HCT116 (cell line): ENCODE results near the gene LPAR5. TPM values are rescaled to one million over a fixed set of nuclear protein-coding genes. Genes with fewer than 3 reads are reported as not detected.

Source experiments
- ATAC-seq: fragments of 200-7000 bp; cut with Tn5 transposase; 2 replicates; pipeline ENCODE4 v1.9.1; 2020; ENCODE audit warnings: mild to moderate bottlenecking, moderate library complexity
- BruUV-seq: library from RNA; stranded (reverse); fragments of 400-500 nt; replicated peaks from 2 replicates; lab custom pipeline; 2021; lab: Mats Ljungman, UMichigan
- CTCF ChIA-PET: fragments of 300-600 bp; sonication (Branson Sonifier 250); formaldehyde crosslinking; loops from one replicate; lab custom pipeline; 2021; ENCODE audit warnings: antibody characterized with exemption; lab: Charles Lee
- POLR2A ChIA-PET: fragments of 300-600, 350-600 bp; sonication (Branson Sonifier 250); formaldehyde crosslinking; loops from one replicate; lab custom pipeline; 2021; ENCODE audit warnings: antibody characterized with exemption; lab: Charles Lee
- RAD21 ChIA-PET, 2 experiments: fragments of 300-600 bp; sonication (Branson Sonifier 250); formaldehyde crosslinking; loops; one replicate each; lab custom pipeline; 2023; ENCODE audit warnings: low total read pairs in 2 of 2; ENCODE audit not compliant: uncharacterized antibody in 2 of 2, unreplicated experiment in 2 of 2, low non-redundant PET in 1 of 2; lab: Charles Lee
- DNase-seq: peaks from one replicate; pipeline ENCODE4 v3.0.0-alpha.2; 2010; ENCODE audit warnings: low read depth, low spot score
- H2AFZ ChIP-seq: fragments of 200-600 bp; shearing (Covaris generic), sonication (generic); 2 replicates; pipeline ENCODE4 v1.6.1; 2017; ENCODE audit warnings: low read depth, mixed run types, mixed read lengths, antibody characterized with exemption, low read length; ENCODE audit not compliant: poor library complexity, severe bottlenecking
- H3K27ac ChIP-seq: 2 replicates; pipeline ENCODE4 v1.5.1; 2012; ENCODE audit warnings: low read depth, low read length
- H3K27me3 ChIP-seq: fragments of 200-600 bp; sonication (generic); 2 replicates; pipeline ENCODE4 v1.6.1; 2016; ENCODE audit warnings: mixed run types, low read length, mixed read lengths; ENCODE audit not compliant: insufficient read depth
- H3K36me3 ChIP-seq, 2 experiments: fragments of 200-500 bp in 1 of 2; fragments of 200-600 bp in 1 of 2; sonication (Bioruptor generic) in 1 of 2; sonication (generic) in 1 of 2; 2 replicates each; pipeline versions ENCODE4 v1.5.1 to v1.6.1; 2014 to 2016; ENCODE audit warnings: low read length in 2 of 2, inconsistent platforms in 1 of 2, mixed read lengths in 1 of 2, mixed run types in 1 of 2; ENCODE audit not compliant: insufficient read depth in 2 of 2, control insufficient read depth in 1 of 2
- H3K4me1 ChIP-seq, 2 experiments: fragments of 200-600 bp in 1 of 2; sonication (generic) in 1 of 2; 2 replicates each; pipeline versions ENCODE4 v1.5.1 to v1.6.1; 2012 to 2017; ENCODE audit warnings: low read length in 2 of 2, inconsistent platforms in 1 of 2, mild to moderate bottlenecking in 1 of 2, mixed read lengths in 1 of 2, mixed run types in 1 of 2, moderate library complexity in 1 of 2; ENCODE audit not compliant: insufficient read depth in 2 of 2, control insufficient read depth in 1 of 2
- H3K4me2 ChIP-seq: fragments of 200-600 bp; sonication (generic); 2 replicates; pipeline ENCODE4 v1.6.1; 2017; ENCODE audit warnings: mixed run types, low read length, mixed read lengths
- H3K4me3 ChIP-seq, 2 experiments: fragments of 200-600 bp in 1 of 2; sonication (generic) in 1 of 2; replicated peaks in 1 of 2; 2 replicates each; pipeline ENCODE4 v1.5.1; 2011 to 2016; ENCODE audit warnings: low read length in 2 of 2, control low read depth in 1 of 2, low read depth in 1 of 2, mild to moderate bottlenecking in 1 of 2, mixed read lengths in 1 of 2, mixed run types in 1 of 2
- H3K79me2 ChIP-seq: fragments of 200-600 bp; sonication (generic); 2 replicates; pipeline ENCODE4 v1.6.1; 2017; ENCODE audit warnings: mild to moderate bottlenecking, mixed run types, low read length, moderate library complexity, mixed read lengths; ENCODE audit not compliant: insufficient read depth
- H3K9ac ChIP-seq: fragments of 200-600 bp; sonication (generic); 2 replicates; pipeline ENCODE4 v1.6.1; 2016; ENCODE audit warnings: low read length, mixed read lengths
- H3K9me2 ChIP-seq: fragments of 200-600 bp; sonication (generic), shearing (Covaris generic); 2 replicates; pipeline ENCODE4 v1.6.1; 2017; ENCODE audit warnings: mixed run types, mild to moderate bottlenecking, moderate library complexity; ENCODE audit not compliant: insufficient read depth
- H3K9me3 ChIP-seq, 2 experiments: fragments of 200-500 bp in 1 of 2; fragments of 200-600 bp in 1 of 2; sonication (Bioruptor generic) in 1 of 2; sonication (generic) in 1 of 2; 2 replicates each; pipeline ENCODE4 v1.6.1; 2014 to 2017; ENCODE audit warnings: low read length in 2 of 2, mixed read lengths in 2 of 2, inconsistent platforms in 1 of 2, low read depth in 1 of 2, mild to moderate bottlenecking in 1 of 2, mixed run types in 1 of 2, moderate library complexity in 1 of 2; ENCODE audit not compliant: control insufficient read depth in 1 of 2, insufficient read depth in 1 of 2
- H4K20me1 ChIP-seq: fragments of 200-600 bp; sonication (generic), shearing (Covaris generic); 2 replicates; pipeline ENCODE4 v1.6.1; 2017; ENCODE audit warnings: mixed run types, mild to moderate bottlenecking, moderate library complexity; ENCODE audit not compliant: insufficient read depth
- EGR1 ChIP-seq: IDR thresholded peaks from 2 replicates; pipeline ENCODE4 v1.6.1; 2012; ENCODE audit warnings: low read depth
- EZH2 ChIP-seq: fragments of 200-600 bp; sonication (generic); IDR thresholded peaks from 2 replicates; pipeline ENCODE4 v1.6.1; 2017; ENCODE audit warnings: antibody characterized with exemption, mixed run types
- EZH2phosphoT487 ChIP-seq: fragments of 200-600 bp; IDR thresholded peaks from 2 replicates; pipeline ENCODE4 v1.6.1; 2018; ENCODE audit warnings: antibody characterized with exemption, borderline replicate concordance
- JUND ChIP-seq: IDR thresholded peaks from 2 replicates; pipeline ENCODE4 v1.6.1; 2012
- POLR2A ChIP-seq: IDR thresholded peaks from 2 replicates; pipeline ENCODE4 v1.7.0; 2011; ENCODE audit warnings: borderline replicate concordance; ENCODE audit not compliant: insufficient read depth, insufficient read length; ENCODE audit errors: extremely low read depth
- POLR2AphosphoS5 ChIP-seq: IDR thresholded peaks from 2 replicates; pipeline ENCODE4 v1.6.1; 2011; ENCODE audit warnings: mild to moderate bottlenecking, low read depth, low read length, moderate library complexity
- RAD21 ChIP-seq: IDR thresholded peaks from 2 replicates; pipeline ENCODE4 v1.6.1; 2012; ENCODE audit warnings: low read depth, mild to moderate bottlenecking
- SP1 ChIP-seq: IDR thresholded peaks from 2 replicates; pipeline ENCODE4 v1.6.1; 2012; ENCODE audit warnings: low read depth
- SRF ChIP-seq: IDR thresholded peaks from 2 replicates; pipeline ENCODE4 v1.6.1; 2012; ENCODE audit warnings: low read depth
- YY1 ChIP-seq: IDR thresholded peaks from 2 replicates; pipeline ENCODE4 v1.6.1; 2011; ENCODE audit warnings: low read length, low read depth, moderate library complexity, mild to moderate bottlenecking; ENCODE audit not compliant: insufficient replicate concordance; ENCODE audit errors: extremely low read depth
- ZFX ChIP-seq: fragments of 450-650 bp; IDR thresholded peaks from 2 replicates; pipeline ENCODE4 v1.6.1; 2017
- ZNF274 ChIP-seq: fragments of 200-500 bp; sonication (Bioruptor generic); IDR thresholded peaks from 2 replicates; pipeline ENCODE4 v1.6.1; 2014; ENCODE audit warnings: mild to moderate bottlenecking, low read depth, low read length, inconsistent platforms
- intact Hi-C: fragments of 100-400 bp; cut with micrococcal nuclease; formaldehyde crosslinking; loops from 2 replicates; pipeline ENCODE4 v1.10.0; 2022
- total RNA-seq: library from RNA; stranded (reverse); gene quantifications from one replicate; pipeline ENCODE4 v1.2.1, GENCODE V29; 2021; ENCODE audit not compliant: unreplicated experiment
- TF ChIP-seq, protein P1 (sequence below), 3 experiments: fragments of 200-600 bp in 1 of 3; sonication (generic) in 1 of 3; IDR thresholded peaks in 2 of 3; conservative IDR thresholded peaks in 1 of 3; 2 replicates each; pipeline ENCODE4 v1.5.1; 2012 to 2017; ENCODE audit warnings: low read depth in 2 of 3, low read length in 2 of 3, antibody characterized with exemption in 1 of 3, borderline replicate concordance in 1 of 3, control low read depth in 1 of 3, mild to moderate bottlenecking in 1 of 3, mixed read lengths in 1 of 3, mixed run types in 1 of 3, moderate library complexity in 1 of 3; ENCODE audit not compliant: insufficient read depth in 1 of 3
- TF ChIP-seq, protein P2 (sequence below): IDR thresholded peaks from 2 replicates; pipeline ENCODE4 v1.6.1; 2011; ENCODE audit warnings: mild to moderate bottlenecking, low read length, moderate library complexity; ENCODE audit not compliant: insufficient replicate concordance; ENCODE audit errors: extremely low read depth

LPAR5 gene
- total RNA-seq, 1 experiment from 2014 or later = 5.2 TPM

DNA sequence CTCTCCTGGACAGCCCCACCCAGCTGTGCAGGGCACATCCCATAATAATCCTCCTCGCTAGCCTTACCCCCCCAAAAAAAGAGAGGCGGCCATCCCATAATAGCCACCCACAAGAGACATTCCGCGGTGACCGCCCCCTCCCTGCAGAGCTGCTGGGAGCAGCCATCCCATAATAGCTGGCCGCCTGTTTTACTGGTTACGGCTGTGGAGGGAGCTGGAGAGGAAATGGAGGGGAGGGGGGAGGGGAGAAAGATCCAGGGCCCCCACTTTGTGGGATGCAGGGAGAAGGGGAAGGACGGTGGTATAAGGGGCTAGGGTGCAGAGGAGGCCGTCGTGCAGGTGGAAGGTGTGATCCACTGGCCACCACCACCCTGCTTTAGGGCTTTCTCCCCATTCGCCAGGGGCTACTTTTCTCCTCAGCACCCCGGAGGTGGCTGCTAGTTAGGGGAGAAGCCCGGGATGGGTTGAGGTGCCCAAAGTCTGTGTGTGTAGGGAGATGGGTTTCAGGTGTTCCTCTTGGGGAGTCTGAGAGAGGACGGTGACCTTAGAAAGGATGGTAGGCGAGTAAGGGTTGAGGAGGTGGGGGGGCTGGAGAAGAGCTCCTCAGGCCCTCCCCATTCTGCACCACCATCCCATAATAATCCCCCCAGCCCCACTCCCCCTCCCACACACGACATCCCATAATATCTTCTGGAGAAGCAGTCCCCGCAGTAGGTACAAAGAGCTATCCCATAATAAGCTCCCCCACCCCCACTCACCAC, 22.6 kb downstream of the LPAR5 start:
- TF ChIP-seq POLR2AphosphoS5 = peak; percentile 41; the same call in 1 of the 2 replicates
- TF ChIP-seq YY1 = peak; percentile 70
- TF ChIP-seq ZNF274 = no peak
- peak; percentile 45 for DNase-seq

GRCh38 chr12:6612652-6613014, 23.1 kb downstream of the LPAR5 start:
- CTCF ChIA-PET = interaction anchor here (1.1 to 3.9 kb wide), 4 partner anchors 55 to 141 kb away, joined by 3 to 14 read pairs (median 6); partner anchors contain the start of gene MLF2
- intact Hi-C loops = loop anchor here (1.0 kb wide), 1 partner anchor 77 kb away; the partner anchor contains the start of gene ZNF384
- TF ChIP-seq EZH2phosphoT487 = no peak
- no peak for TF ChIP-seq SRF
- no peak for TF ChIP-seq POLR2A
- no peak for TF ChIP-seq JUND
- no peak for TF ChIP-seq EGR1
- TF ChIP-seq, protein P1, sequence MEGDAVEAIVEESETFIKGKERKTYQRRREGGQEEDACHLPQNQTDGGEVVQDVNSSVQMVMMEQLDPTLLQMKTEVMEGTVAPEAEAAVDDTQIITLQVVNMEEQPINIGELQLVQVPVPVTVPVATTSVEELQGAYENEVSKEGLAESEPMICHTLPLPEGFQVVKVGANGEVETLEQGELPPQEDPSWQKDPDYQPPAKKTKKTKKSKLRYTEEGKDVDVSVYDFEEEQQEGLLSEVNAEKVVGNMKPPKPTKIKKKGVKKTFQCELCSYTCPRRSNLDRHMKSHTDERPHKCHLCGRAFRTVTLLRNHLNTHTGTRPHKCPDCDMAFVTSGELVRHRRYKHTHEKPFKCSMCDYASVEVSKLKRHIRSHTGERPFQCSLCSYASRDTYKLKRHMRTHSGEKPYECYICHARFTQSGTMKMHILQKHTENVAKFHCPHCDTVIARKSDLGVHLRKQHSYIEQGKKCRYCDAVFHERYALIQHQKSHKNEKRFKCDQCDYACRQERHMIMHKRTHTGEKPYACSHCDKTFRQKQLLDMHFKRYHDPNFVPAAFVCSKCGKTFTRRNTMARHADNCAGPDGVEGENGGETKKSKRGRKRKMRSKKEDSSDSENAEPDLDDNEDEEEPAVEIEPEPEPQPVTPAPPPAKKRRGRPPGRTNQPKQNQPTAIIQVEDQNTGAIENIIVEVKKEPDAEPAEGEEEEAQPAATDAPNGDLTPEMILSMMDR (IDR thresholded peaks at IDR 0.05 in 2 of 3, conservative IDR thresholded peaks at IDR 0.05 in 1 of 3; ENCODE audit: borderline replicate concordance in 1 of 3, insufficient read depth in 1 of 3, low read depth in 2 of 3, low read length in 2 of 3) = no peak
- no peak for TF ChIP-seq RAD21
- no peak for TF ChIP-seq ZFX
- TF ChIP-seq POLR2AphosphoS5 = no peak
- TF ChIP-seq, protein P2, sequence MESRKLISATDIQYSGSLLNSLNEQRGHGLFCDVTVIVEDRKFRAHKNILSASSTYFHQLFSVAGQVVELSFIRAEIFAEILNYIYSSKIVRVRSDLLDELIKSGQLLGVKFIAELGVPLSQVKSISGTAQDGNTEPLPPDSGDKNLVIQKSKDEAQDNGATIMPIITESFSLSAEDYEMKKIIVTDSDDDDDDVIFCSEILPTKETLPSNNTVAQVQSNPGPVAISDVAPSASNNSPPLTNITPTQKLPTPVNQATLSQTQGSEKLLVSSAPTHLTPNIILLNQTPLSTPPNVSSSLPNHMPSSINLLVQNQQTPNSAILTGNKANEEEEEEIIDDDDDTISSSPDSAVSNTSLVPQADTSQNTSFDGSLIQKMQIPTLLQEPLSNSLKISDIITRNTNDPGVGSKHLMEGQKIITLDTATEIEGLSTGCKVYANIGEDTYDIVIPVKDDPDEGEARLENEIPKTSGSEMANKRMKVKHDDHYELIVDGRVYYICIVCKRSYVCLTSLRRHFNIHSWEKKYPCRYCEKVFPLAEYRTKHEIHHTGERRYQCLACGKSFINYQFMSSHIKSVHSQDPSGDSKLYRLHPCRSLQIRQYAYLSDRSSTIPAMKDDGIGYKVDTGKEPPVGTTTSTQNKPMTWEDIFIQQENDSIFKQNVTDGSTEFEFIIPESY = no peak
- no peak for TF ChIP-seq SP1
- TF ChIP-seq EZH2 = no peak

More for the DNA sequence above, 22.6 kb downstream of the LPAR5 start:
- BruUV-seq = TSS peak; percentile 66
- Histone ChIP-seq H2AFZ (peak overlapping the region; percentile 70), H4K20me1 (no peaks in the 10 kb centered on the region), H3K9ac (peak overlapping the region; percentile 64), H3K9me3 (no peaks in the 10 kb centered on the region), H3K9me2 (no peaks in the 10 kb centered on the region), H3K4me2 (peak overlapping the region; percentile 89), H3K27me3 (no peaks in the 10 kb centered on the region), H3K4me1 (peaks cover 43 to 53% of the 10 kb centered on the region in 2 experiments), H3K4me3 (peak overlapping the region; percentile 22 to 52), H3K27ac (peak overlapping the region; percentile 98), H3K36me3 (no peaks in the 10 kb centered on the region), H3K79me2 (no peaks in the 10 kb centered on the region)
- ATAC-seq = peak; percentile 26
- ChIA-PET POLR2A (interaction anchor here (0.6 to 2.4 kb wide), 15 partner anchors 9 to 331 kb away, joined by 3 to 13 read pairs (median 4); partner anchors contain the start of genes C12orf57, COPS7A, GAPDH and MLF2), RAD21 (interaction anchor here (0.6 to 0.7 kb wide), 2 partner anchors 71 to 76 kb away, joined by 3 to 8 read pairs; partner anchors contain the start of gene ZNF384 (in 1 of the 2)), CTCF (interaction anchor here (1.1 to 3.9 kb wide), 8 partner anchors 12 to 140 kb away, joined by 3 to 14 read pairs (median 6); partner anchors contain the start of genes COPS7A, MLF2 and ZNF384)
- intact Hi-C loops = loop anchor here (1.0 kb wide), 1 partner anchor 76 kb away; the partner anchor contains the start of gene ZNF384

More at GRCh38 chr12:6612652-6613014, 23.1 kb downstream of the LPAR5 start:
- Histone ChIP-seq H4K20me1 (no peaks in the 10 kb centered on the region), H3K27ac (peak overlapping the region; percentile 98), H2AFZ (peak overlapping the region; percentile 70), H3K9me2 (no peaks in the 10 kb centered on the region), H3K9ac (peak overlapping the region; percentile 64), H3K79me2 (no peaks in the 10 kb centered on the region), H3K4me2 (peak overlapping the region; percentile 89), H3K4me1 (peaks cover 48 to 55% of the 10 kb centered on the region in 2 experiments), H3K4me3 (peak overlapping the region; percentile 22 to 52), H3K9me3 (no peaks in the 10 kb centered on the region), H3K36me3 (no peaks in the 10 kb centered on the region), H3K27me3 (no peaks in the 10 kb centered on the region)
- DNase-seq (no peak), ATAC-seq (peak; percentile 2)
- POLR2A ChIA-PET = interaction anchor here (1.0 to 2.4 kb wide), 8 partner anchors 8 to 276 kb away, joined by 3 to 13 read pairs (median 4); partner anchors contain the start of genes COPS7A, GAPDH, NOP2 and USP5
- no TSS peak for BruUV-seq
- RAD21 ChIA-PET = interaction anchor here in 1 of 2 experiments (0.6 kb wide), 1 partner anchor 77 kb away, joined by 8 read pairs; the partner anchor contains the start of gene ZNF384
